ENCODE data around the gene PCDHGB3. TPM values are rescaled to one million over a fixed set of nuclear protein-coding genes. Genes with fewer than 3 reads are reported as not detected.
"Not testable (repeated sequence)": the region's sequence is repeated elsewhere in the genome, so short reads cannot be mapped to it uniquely, and the experiment has no call there.

Gene PCDHGB3
- total RNA-seq, 4 donors from 2014 or later = 4.3 to 9.7 (median 7.5) TPM

DNA sequence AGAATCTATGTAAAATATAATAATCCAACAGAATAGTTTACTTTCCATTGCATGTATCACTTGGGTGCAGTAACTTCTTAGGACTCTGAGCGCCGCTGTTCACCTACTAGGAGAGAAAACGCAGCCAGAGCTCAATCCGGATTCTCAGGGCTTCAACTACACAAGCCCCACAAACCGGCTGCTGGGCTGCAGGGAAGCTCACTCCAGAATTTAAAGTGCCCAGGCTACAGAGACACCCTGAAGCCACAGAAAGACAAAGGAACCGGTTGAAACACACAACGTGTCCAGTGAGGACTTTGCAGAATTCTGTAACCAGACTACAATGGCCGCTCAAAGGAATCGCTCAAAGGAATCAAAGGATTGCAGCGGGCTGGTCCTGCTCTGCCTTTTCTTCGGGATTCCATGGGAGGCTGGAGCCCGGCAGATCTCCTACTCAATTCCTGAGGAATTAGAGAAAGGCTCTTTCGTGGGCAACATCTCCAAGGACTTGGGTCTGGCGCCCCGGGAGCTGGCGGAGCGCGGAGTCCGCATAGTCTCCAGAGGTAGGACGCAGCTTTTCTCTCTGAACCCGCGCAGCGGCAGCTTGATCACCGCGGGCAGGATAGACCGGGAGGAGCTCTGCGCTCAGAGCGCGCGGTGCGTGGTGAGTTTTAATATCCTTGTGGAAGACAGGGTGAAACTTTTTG, 43.0 kb downstream of the PCDHGB3 start, which contains the start of gene PCDHGA10:
TSS of gene PCDHGA10 (plus strand) at position 134 of the 686 bp plus-strand sequence. CDS start at position 323, 189 bp downstream.
- WGBS = 20% methylated on average over 28 of the region's 31 CpGs
- peak within 1 kb of the TSS; percentile 36 for H3K4me3 ChIP-seq
- peaks cover 52% of the 10 kb centered on the region for H3K9me3 ChIP-seq
- H3K36me3 ChIP-seq = no peaks in the 10 kb centered on the region
- no peak for TF ChIP-seq POLR2AphosphoS5 (IDR thresholded peaks at IDR 0.05)
- TF ChIP-seq, protein P1, sequence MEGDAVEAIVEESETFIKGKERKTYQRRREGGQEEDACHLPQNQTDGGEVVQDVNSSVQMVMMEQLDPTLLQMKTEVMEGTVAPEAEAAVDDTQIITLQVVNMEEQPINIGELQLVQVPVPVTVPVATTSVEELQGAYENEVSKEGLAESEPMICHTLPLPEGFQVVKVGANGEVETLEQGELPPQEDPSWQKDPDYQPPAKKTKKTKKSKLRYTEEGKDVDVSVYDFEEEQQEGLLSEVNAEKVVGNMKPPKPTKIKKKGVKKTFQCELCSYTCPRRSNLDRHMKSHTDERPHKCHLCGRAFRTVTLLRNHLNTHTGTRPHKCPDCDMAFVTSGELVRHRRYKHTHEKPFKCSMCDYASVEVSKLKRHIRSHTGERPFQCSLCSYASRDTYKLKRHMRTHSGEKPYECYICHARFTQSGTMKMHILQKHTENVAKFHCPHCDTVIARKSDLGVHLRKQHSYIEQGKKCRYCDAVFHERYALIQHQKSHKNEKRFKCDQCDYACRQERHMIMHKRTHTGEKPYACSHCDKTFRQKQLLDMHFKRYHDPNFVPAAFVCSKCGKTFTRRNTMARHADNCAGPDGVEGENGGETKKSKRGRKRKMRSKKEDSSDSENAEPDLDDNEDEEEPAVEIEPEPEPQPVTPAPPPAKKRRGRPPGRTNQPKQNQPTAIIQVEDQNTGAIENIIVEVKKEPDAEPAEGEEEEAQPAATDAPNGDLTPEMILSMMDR (IDR thresholded peaks at IDR 0.05) = peak; percentile 17 to 47
- TF ChIP-seq EP300 (IDR thresholded peaks at IDR 0.05) = no peak
- no peak for TF ChIP-seq POLR2A (IDR thresholded peaks at IDR 0.05)
- no peak for DNase-seq (ENCODE audit: low spot score in 2 of 2)
- H3K27me3 ChIP-seq = peaks cover 3% of the 10 kb centered on the region
- H3K4me1 ChIP-seq = no peaks in the 10 kb centered on the region
- no peak within 1 kb of the TSS for H3K27ac ChIP-seq

DNA sequence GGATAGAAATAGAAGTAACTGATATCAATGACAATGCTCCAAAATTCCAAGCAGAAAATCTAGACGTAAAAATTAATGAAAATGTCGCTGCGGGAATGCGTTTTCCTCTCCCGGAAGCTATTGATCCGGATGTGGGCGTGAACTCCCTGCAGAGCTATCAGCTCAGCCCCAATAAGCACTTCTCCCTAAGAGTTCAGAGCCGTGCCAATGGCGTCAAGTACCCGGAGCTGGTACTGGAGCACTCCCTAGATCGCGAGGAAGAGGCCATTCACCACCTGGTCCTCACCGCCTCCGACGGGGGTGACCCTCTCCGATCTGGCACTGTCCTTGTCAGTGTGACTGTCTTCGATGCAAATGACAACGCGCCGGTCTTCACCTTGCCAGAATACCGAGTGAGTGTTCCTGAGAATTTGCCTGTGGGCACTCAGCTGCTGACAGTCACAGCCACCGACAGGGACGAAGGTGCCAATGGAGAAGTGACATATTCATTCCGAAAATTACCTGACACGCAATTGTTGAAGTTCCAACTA, 43.6 kb downstream of the PCDHGB3 start:
- Histone ChIP-seq H3K4me3 (peak overlapping the region; percentile 36), H3K9me3 (peaks cover 57% of the 10 kb centered on the region), H3K27ac (no peak overlapping the region), H3K4me1 (no peaks in the 10 kb centered on the region), H3K36me3 (no peaks in the 10 kb centered on the region), H3K27me3 (peaks cover 3% of the 10 kb centered on the region)
- TF ChIP-seq, protein P1 (IDR thresholded peaks at IDR 0.05) = no peak
- DNase-seq (ENCODE audit: low spot score in 2 of 2) = no peak
- 16% methylated on average over 20 of the region's 25 CpGs for WGBS

DNA sequence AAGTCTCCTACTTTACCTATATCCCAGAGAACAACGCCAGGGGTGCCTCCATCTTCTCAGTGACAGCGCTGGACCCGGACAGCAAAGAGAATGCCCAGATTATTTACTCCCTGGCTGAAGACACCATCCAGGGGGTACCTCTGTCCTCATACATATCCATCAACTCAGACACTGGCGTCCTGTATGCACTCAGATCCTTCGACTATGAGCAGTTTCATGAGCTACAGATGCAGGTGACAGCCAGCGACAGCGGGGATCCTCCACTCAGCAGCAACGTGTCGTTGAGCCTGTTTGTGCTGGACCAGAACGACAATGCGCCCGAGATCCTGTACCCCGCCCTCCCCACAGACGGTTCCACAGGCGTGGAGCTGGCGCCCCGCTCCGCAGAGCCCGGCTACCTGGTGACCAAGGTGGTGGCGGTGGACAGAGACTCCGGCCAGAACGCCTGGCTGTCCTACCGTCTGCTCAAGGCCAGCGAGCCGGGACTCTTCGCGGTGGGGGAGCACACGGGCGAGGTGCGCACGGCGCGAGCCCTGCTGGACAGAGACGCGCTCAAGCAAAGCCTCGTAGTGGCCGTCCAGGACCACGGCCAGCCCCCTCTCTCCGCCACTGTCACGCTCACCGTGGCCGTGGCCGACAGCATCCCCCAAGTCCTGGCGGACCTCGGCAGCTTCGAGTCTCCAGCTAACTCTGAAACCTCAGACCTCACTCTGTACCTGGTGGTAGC, 44.7 kb downstream of the PCDHGB3 start:
- H3K4me3 ChIP-seq; H3K27ac ChIP-seq; H3K4me1 ChIP-seq; H3K36me3 ChIP-seq; H3K27me3 ChIP-seq; DNase-seq (ENCODE audit: low spot score in 2 of 2): not testable (repeated sequence)
- H3K9me3 ChIP-seq = peaks cover 62% of the 10 kb centered on the region
- 26% methylated on average over 23 of the region's 46 CpGs for WGBS

DNA sequence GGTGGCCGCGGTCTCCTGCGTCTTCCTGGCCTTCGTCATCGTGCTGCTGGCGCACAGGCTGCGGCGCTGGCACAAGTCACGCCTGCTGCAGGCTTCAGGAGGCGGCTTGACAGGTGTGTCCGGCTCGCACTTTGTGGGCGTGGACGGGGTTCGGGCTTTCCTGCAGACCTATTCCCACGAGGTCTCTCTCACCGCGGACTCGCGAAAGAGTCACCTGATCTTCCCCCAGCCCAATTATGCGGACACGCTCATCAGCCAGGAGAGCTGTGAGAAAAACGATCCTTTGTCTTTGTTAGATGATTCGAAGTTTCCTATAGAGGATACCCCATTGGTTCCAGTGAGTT, 45.2 kb downstream of the PCDHGB3 start:
- H3K27me3 ChIP-seq; DNase-seq (ENCODE audit: low spot score in 2 of 2); H3K27ac ChIP-seq; H3K4me1 ChIP-seq; H3K4me3 ChIP-seq; H3K36me3 ChIP-seq: not testable (repeated sequence)
- H3K9me3 ChIP-seq = peaks cover 62% of the 10 kb centered on the region
- 27% methylated on average over 23 of the region's 24 CpGs for WGBS

DNA sequence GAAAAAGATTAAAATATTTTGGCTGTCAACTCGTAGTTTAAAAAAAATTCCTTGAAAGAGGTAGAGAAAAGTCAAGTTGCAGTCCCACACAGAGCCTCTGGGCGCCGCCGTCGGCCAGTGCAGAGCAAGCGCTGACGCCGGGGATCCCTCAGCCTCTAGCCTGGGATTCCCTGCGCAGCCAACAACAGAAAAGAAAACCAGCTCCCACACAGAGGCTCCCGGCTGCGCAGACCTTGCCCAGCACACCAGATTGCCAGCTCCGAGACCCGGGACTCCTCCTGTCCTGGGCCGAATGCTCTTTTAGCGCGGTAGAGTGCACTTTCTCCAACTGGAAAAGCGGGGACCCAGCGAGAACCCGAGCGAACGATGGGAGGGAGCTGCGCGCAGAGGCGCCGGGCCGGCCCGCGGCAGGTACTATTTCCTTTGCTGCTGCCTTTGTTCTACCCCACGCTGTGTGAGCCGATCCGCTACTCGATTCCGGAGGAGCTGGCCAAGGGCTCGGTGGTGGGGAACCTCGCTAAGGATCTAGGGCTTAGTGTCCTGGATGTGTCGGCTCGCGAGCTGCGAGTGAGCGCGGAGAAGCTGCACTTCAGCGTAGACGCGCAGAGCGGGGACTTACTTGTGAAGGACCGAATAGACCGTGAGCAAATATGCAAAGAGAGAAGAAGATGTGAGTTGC, 47.6 kb downstream of the PCDHGB3 start, which contains the start of gene PCDHGB7:
TSS of gene PCDHGB7 (plus strand) at position 184 of the 679 bp plus-strand sequence. CDS start at position 367, 183 bp downstream.
- not testable (repeated sequence) for H3K27ac ChIP-seq; DNase-seq (ENCODE audit: low spot score in 2 of 2); H3K4me1 ChIP-seq; H3K36me3 ChIP-seq; H3K27me3 ChIP-seq
- WGBS = 18% methylated on average over 31 of the region's 47 CpGs
- Histone ChIP-seq H3K9me3 (peaks cover 70% of the 10 kb centered on the region), H3K4me3 (peak within 1 kb of the TSS; percentile 46)
- TF ChIP-seq, protein P1 (IDR thresholded peaks at IDR 0.05) = peak; percentile 15 to 63
